K562 (cell line): ENCODE measurements around the gene UNC5B. TPM values are rescaled to one million over a fixed set of nuclear protein-coding genes. Genes with fewer than 3 reads are reported as not detected.

Experiments
- DPF2 ChIP-seq: fragments of 450-650 bp; IDR thresholded peaks from 2 replicates; pipeline ENCODE4 v1.6.1; 2016
- ELK3 ChIP-seq: fragments of 450-650 bp; formaldehyde crosslinking; IDR thresholded peaks from 2 replicates; pipeline ENCODE4 v1.4.0; 2020; ENCODE audit warnings: mild to moderate bottlenecking
- GTF2E2 ChIP-seq: fragments of 200-800 bp; sonication (Bioruptor generic); IDR thresholded peaks from 2 replicates; pipeline ENCODE4 v1.6.1; 2016; ENCODE audit warnings: missing genetic modification characterization, missing compliant biosample characterization
- MITF ChIP-seq: IDR thresholded peaks from 2 replicates; pipeline ENCODE4 v1.6.1; 2014; ENCODE audit warnings: antibody characterized with exemption
- MTA3 ChIP-seq: fragments of 450-650 bp; formaldehyde crosslinking; IDR thresholded peaks from 2 replicates; pipeline ENCODE4 v1.6.1; 2017; ENCODE audit warnings: mild to moderate bottlenecking, borderline replicate concordance
- NFE2 ChIP-seq: IDR thresholded peaks from 2 replicates; pipeline ENCODE4 v1.6.1; 2014; ENCODE audit warnings: antibody characterized with exemption, low read depth
- NFRKB ChIP-seq: fragments of 450-650 bp; IDR thresholded peaks from 2 replicates; pipeline ENCODE4 v1.6.1; 2016; ENCODE audit warnings: low read depth
- NR4A1 ChIP-seq, 2 experiments: fragments of 250-450 bp in 1 of 2; fragments of 450-650 bp in 1 of 2; sonication (Bioruptor Pico) in 1 of 2; IDR thresholded peaks; 2 replicates each; pipeline versions ENCODE4 v1.4.0 to v1.6.1; 2016 to 2020; ENCODE audit warnings: mild to moderate bottlenecking in 2 of 2, missing compliant biosample characterization in 1 of 2, missing genetic modification characterization in 1 of 2, moderate library complexity in 1 of 2
- PHB2 ChIP-seq: fragments of 450-650 bp; IDR thresholded peaks from 2 replicates; pipeline ENCODE4 v1.6.1; 2017; ENCODE audit warnings: low read depth
- PREB ChIP-seq: sonication (generic); formaldehyde crosslinking; IDR thresholded peaks from 2 replicates; pipeline ENCODE4 v1.8.1; 2023; ENCODE audit warnings: mild to moderate bottlenecking, missing genetic modification reagents
- RFX5 ChIP-seq: IDR thresholded peaks from 2 replicates; pipeline ENCODE4 v1.6.1; 2011; ENCODE audit warnings: low read depth, mild to moderate bottlenecking, improper control_type of control experiment, low read length
- SRF ChIP-seq, 2 experiments: fragments of 250-450, 450-650 bp in 1 of 2; sonication (Bioruptor Pico) in 1 of 2; sonication (generic) in 1 of 2; formaldehyde crosslinking; IDR thresholded peaks; 2 replicates each; pipeline versions ENCODE4 v1.5.0 to v1.5.1; 2020 to 2022; ENCODE audit warnings: mild to moderate bottlenecking in 1 of 2, missing genetic modification reagents in 1 of 2
- TBP ChIP-seq: optimal IDR thresholded peaks from 2 replicates; pipeline ENCODE3; 2011; ENCODE audit warnings: low read depth, low read length, improper control_type of control experiment
- TGIF2 ChIP-seq: sonication (generic); formaldehyde crosslinking; IDR thresholded peaks from 2 replicates; pipeline ENCODE4 v1.8.1; 2022; ENCODE audit warnings: mild to moderate bottlenecking, missing genetic modification reagents, moderate library complexity
- U2AF1 ChIP-seq: fragments of 200-400 bp; formaldehyde crosslinking; optimal IDR thresholded peaks from 2 replicates; pipeline ENCODE3; 2017; ENCODE audit warnings: mild to moderate bottlenecking, low read depth, low read length, moderate library complexity
- ZNF507 ChIP-seq: conservative IDR thresholded peaks from 2 replicates; pipeline ENCODE4 v1.6.1; 2017; ENCODE audit warnings: missing genetic modification characterization, missing compliant biosample characterization
- ZSCAN29 ChIP-seq: fragments of 450-650 bp; IDR thresholded peaks from 2 replicates; pipeline ENCODE4 v1.6.1; 2017
- polyA plus RNA-seq, 8 experiments: library from polyadenylated mRNA; depleted of rRNA in 4 of 8; stranded (reverse) in 5 of 8; unstranded in 3 of 8; fragments of >200 nt; fragmentation: Nextera tagmentation in 2 of 8; fragmentation: Illumina TruSeq in 1 of 8; extraction: Ambion mirVana in 2 of 8; extraction: Trizol in 1 of 8; gene quantifications; 2 replicates each; pipeline versions ENCODE4 v1.2.1 to v1.2.3, GENCODE V29; 2011 to 2014; ENCODE audit warnings: inconsistent platforms in 1 of 8, missing spikeins in 1 of 8
- total RNA-seq, 7 experiments: library from RNA; depleted of rRNA in 6 of 7; stranded (reverse); fragments of >200 nt in 6 of 7; fragmentation: Illumina TruSeq in 2 of 7; extraction: Trizol in 2 of 7; gene quantifications; 2 replicates each; pipeline versions ENCODE4 v1.2.1 to v1.2.3, GENCODE V29; 2011 to 2021; ENCODE audit warnings: low replicate concordance in 1 of 7
- TF ChIP-seq, protein P1 (sequence below), 3 experiments: IDR thresholded peaks in 2 of 3; conservative IDR thresholded peaks in 1 of 3; 2 replicates each; pipeline ENCODE4 v1.5.1; 2011 to 2012; ENCODE audit warnings: low read length in 3 of 3, mild to moderate bottlenecking in 3 of 3, control low read depth in 2 of 3, improper control_type of control experiment in 1 of 3, inconsistent platforms in 1 of 3, low read depth in 1 of 3, mixed read lengths in 1 of 3, moderate library complexity in 1 of 3; ENCODE audit not compliant: insufficient read depth in 2 of 3
- TF ChIP-seq, protein P2 (sequence below): sonication (generic); formaldehyde crosslinking; IDR thresholded peaks from 2 replicates; pipeline ENCODE4 v1.8.0; 2022; ENCODE audit warnings: mild to moderate bottlenecking, missing genetic modification reagents
- TF ChIP-seq, protein P3 (sequence below): fragments of 250-450 bp; sonication (Bioruptor Pico); IDR thresholded peaks from 2 replicates; pipeline ENCODE4 v1.5.0; 2022; ENCODE audit warnings: mild to moderate bottlenecking

UNC5B gene
- total and polyA plus RNA-seq, 9 of the 15 experiments (the other 6 are each of a cell fraction or from before 2014, with no cell fraction given), result 0.10 to 8.4 (median 2.1) TPM

DNA sequence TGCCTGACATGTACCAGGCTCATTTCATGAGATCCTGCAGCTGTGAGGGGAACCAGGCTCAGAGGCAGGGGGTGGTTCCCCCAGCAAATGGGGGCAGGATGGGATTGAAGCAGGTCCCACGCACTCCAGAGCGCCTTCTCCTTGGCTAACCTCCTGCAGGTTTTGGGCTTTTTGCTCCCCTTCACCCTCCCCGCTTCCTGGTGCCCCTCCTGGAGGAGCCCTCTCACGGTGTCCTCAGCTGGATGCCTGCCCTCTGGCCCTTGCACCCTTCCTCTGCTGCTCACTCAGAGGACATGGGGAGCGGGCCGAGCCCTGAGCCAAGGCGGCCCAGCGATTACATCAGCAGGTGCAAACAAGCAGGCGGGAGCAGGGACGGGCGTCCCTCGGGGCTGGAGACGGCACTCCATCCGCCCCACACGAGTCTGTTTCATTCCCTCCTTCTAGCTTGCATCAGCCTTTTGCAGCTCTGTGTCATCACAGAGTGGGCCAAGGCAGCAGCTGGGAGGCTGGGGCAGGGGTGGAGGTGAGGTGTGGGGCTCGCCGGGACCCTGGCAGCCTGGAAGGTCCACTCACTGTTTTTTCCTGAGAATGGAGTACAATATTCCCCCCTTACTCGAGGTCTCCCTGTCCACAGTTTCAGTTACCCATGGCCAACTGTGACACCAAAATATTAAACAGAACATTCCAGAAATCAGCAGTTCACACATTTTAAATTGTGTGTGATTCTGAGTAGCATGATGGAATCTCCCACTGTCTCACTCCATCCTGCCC lies 54.0 kb downstream of the UNC5B start (continued):
- TF ChIP-seq, protein P1, sequence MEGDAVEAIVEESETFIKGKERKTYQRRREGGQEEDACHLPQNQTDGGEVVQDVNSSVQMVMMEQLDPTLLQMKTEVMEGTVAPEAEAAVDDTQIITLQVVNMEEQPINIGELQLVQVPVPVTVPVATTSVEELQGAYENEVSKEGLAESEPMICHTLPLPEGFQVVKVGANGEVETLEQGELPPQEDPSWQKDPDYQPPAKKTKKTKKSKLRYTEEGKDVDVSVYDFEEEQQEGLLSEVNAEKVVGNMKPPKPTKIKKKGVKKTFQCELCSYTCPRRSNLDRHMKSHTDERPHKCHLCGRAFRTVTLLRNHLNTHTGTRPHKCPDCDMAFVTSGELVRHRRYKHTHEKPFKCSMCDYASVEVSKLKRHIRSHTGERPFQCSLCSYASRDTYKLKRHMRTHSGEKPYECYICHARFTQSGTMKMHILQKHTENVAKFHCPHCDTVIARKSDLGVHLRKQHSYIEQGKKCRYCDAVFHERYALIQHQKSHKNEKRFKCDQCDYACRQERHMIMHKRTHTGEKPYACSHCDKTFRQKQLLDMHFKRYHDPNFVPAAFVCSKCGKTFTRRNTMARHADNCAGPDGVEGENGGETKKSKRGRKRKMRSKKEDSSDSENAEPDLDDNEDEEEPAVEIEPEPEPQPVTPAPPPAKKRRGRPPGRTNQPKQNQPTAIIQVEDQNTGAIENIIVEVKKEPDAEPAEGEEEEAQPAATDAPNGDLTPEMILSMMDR (IDR thresholded peaks at IDR 0.05 in 2 of 3, conservative IDR thresholded peaks at IDR 0.05 in 1 of 3; ENCODE audit: insufficient read depth in 2 of 3, low read depth in 1 of 3, low read length in 3 of 3), result peak in 1 of 3 experiments; percentile 1; a peak in 1 of 6 replicates
- TF ChIP-seq PHB2, result no peak
- TF ChIP-seq NFE2, result no peak
- no peak for TF ChIP-seq RFX5
- TF ChIP-seq NR4A1 (CRISPR knock-in tag; IDR thresholded peaks at IDR 0.05), result no peak
- TF ChIP-seq NR4A1 (tag; IDR thresholded peaks at IDR 0.05), result peak; percentile 89
- TF ChIP-seq NFRKB, result peak; percentile 85
- TF ChIP-seq TGIF2, result no peak
- TF ChIP-seq MITF, result no peak
- TF ChIP-seq TBP, result no peak
- TF ChIP-seq SRF (CRISPR knock-in tag; IDR thresholded peaks at IDR 0.05), result peak; percentile 33 to 66; a peak in 2 of 4 replicates
- no peak for TF ChIP-seq ZSCAN29
- peak; percentile 65 for TF ChIP-seq DPF2
- TF ChIP-seq ZNF507 (tag), result no peak
- TF ChIP-seq ELK3 (CRISPR knock-in tag), result no peak
- no peak for TF ChIP-seq PREB (CRISPR knock-in tag)
- TF ChIP-seq, protein P2, sequence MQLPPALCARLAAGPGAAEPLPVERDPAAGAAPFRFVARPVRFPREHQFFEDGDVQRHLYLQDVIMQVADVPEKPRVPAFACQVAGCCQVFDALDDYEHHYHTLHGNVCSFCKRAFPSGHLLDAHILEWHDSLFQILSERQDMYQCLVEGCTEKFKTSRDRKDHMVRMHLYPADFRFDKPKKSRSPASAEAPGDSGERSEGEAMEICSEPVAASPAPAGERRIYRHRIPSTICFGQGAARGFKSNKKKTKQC, result peak; percentile 80
- TF ChIP-seq, protein P3, sequence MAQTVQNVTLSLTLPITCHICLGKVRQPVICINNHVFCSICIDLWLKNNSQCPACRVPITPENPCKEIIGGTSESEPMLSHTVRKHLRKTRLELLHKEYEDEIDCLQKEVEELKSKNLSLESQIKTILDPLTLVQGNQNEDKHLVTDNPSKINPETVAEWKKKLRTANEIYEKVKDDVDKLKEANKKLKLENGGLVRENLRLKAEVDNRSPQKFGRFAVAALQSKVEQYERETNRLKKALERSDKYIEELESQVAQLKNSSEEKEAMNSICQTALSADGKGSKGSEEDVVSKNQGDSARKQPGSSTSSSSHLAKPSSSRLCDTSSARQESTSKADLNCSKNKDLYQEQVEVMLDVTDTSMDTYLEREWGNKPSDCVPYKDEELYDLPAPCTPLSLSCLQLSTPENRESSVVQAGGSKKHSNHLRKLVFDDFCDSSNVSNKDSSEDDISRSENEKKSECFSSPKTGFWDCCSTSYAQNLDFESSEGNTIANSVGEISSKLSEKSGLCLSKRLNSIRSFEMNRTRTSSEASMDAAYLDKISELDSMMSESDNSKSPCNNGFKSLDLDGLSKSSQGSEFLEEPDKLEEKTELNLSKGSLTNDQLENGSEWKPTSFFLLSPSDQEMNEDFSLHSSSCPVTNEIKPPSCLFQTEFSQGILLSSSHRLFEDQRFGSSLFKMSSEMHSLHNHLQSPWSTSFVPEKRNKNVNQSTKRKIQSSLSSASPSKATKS (CRISPR knock-in tag), result no peak
- no peak for TF ChIP-seq U2AF1
- TF ChIP-seq MTA3, result peak; percentile 93; the same call in 1 of the 2 replicates
- peak; percentile 74; the same call in 1 of the 2 replicates for TF ChIP-seq GTF2E2 (tag)
